ENCODE measurements around the gene NGB.
"Not testable (repeated sequence)": the region's sequence is repeated elsewhere in the genome, so short reads cannot be mapped to it uniquely, and the experiment has no call there.

The NGB gene

GRCh38 chr14:77271113-77271710 is at the start of gene NGB:
TSS of gene NGB (minus strand) at chr14:77271206. CDS start at chr14:77270937, 269 bp downstream.
- DNase-seq (ENCODE audit: low read depth, low spot score): no peak

GRCh38 chr14:77320238-77320935 is 49.4 kb upstream of the NGB start, which contains the start of gene POMT2:
TSS of gene POMT2 (minus strand) at chr14:77320883. CDS start at chr14:77320681, 202 bp downstream.
- peak; percentile 72 for DNase-seq (ENCODE audit: low read depth, low spot score)

- no peak for DNase-seq (ENCODE audit: low read depth, low spot score)
Measured at GRCh38 chr14:77319422-77319821, 48.4 kb upstream of the NGB start.

- not testable (repeated sequence) for DNase-seq (ENCODE audit: low read depth, low spot score)
Measured at GRCh38 chr14:77318756-77319155, 47.8 kb upstream of the NGB start.

GRCh38 chr14:77318006-77318553 is 47.1 kb upstream of the NGB start:
- no peak for DNase-seq (ENCODE audit: low read depth, low spot score)

GRCh38 chr14:77316872-77317301 is 45.9 kb upstream of the NGB start:
- no peak for DNase-seq (ENCODE audit: low read depth, low spot score)

GRCh38 chr14:77316195-77316505 is 45.1 kb upstream of the NGB start:
- DNase-seq (ENCODE audit: low read depth, low spot score): no peak

- DNase-seq (ENCODE audit: low read depth, low spot score): no peak
Measured at GRCh38 chr14:77314539-77315457, 43.8 kb upstream of the NGB start.

GRCh38 chr14:77314043-77314442 is 43.0 kb upstream of the NGB start:
- DNase-seq (ENCODE audit: low read depth, low spot score): no peak

GRCh38 chr14:77313371-77313770 is 42.4 kb upstream of the NGB start:
- DNase-seq (ENCODE audit: low read depth, low spot score): no peak

- no peak for DNase-seq (ENCODE audit: low read depth, low spot score)
Measured at GRCh38 chr14:77311217-77311616, 40.2 kb upstream of the NGB start.

GRCh38 chr14:77310026-77310425 is 39.0 kb upstream of the NGB start:
- DNase-seq (ENCODE audit: low read depth, low spot score): no peak

GRCh38 chr14:77309131-77309530 is 38.1 kb upstream of the NGB start:
- DNase-seq (ENCODE audit: low read depth, low spot score): no peak

GRCh38 chr14:77306851-77307496 is 36.0 kb upstream of the NGB start:
- DNase-seq (ENCODE audit: low read depth, low spot score): no peak

GRCh38 chr14:77306416-77306815 is 35.4 kb upstream of the NGB start:
- DNase-seq (ENCODE audit: low read depth, low spot score): no peak

GRCh38 chr14:77305696-77306095 is 34.7 kb upstream of the NGB start:
- DNase-seq (ENCODE audit: low read depth, low spot score): no peak

GRCh38 chr14:77303417-77304156 is 32.6 kb upstream of the NGB start:
- peak; percentile 50 for DNase-seq (ENCODE audit: low read depth, low spot score)

GRCh38 chr14:77302926-77303325 is 31.9 kb upstream of the NGB start:
- no peak for DNase-seq (ENCODE audit: low read depth, low spot score)

- no peak for DNase-seq (ENCODE audit: low read depth, low spot score)
Measured at GRCh38 chr14:77301103-77301502, 30.1 kb upstream of the NGB start.

GRCh38 chr14:77299771-77300170 is 28.8 kb upstream of the NGB start:
- no peak for DNase-seq (ENCODE audit: low read depth, low spot score)

- no peak for DNase-seq (ENCODE audit: low read depth, low spot score)
Measured at GRCh38 chr14:77296906-77297305, 25.9 kb upstream of the NGB start.
